ENCODE measurements around the gene ALK.

DNA sequence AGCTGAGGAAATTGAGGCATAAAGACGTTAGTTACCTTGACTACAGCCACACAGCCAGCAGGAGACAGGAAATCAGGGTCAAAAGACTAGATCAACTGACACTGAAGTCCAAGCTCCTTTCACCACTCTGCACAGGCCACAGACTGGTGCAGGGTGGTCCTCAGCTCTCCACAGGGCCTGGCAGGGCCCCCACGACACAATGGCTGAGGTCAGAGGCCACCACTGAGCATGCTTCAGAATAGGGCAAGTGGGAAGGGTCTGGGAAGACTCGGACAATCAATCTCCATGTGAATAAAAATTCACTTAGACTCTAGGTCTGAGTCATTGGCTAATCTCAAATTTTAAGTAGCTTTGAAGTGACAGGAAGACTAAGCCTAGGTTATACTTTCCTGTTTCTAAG, 201.7 kb downstream of the ALK start:
- no peak for TF ChIP-seq POLR2A (IDR thresholded peaks at IDR 0.05)
- TF ChIP-seq, protein P1, sequence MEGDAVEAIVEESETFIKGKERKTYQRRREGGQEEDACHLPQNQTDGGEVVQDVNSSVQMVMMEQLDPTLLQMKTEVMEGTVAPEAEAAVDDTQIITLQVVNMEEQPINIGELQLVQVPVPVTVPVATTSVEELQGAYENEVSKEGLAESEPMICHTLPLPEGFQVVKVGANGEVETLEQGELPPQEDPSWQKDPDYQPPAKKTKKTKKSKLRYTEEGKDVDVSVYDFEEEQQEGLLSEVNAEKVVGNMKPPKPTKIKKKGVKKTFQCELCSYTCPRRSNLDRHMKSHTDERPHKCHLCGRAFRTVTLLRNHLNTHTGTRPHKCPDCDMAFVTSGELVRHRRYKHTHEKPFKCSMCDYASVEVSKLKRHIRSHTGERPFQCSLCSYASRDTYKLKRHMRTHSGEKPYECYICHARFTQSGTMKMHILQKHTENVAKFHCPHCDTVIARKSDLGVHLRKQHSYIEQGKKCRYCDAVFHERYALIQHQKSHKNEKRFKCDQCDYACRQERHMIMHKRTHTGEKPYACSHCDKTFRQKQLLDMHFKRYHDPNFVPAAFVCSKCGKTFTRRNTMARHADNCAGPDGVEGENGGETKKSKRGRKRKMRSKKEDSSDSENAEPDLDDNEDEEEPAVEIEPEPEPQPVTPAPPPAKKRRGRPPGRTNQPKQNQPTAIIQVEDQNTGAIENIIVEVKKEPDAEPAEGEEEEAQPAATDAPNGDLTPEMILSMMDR (IDR thresholded peaks at IDR 0.05), result no peak
